CD4-positive, alpha-beta T cell treated with Interleukin-10 for 1 hour (primary cell): ENCODE results near the gene SALL4.

Experiments
- DNase-seq: peaks from one replicate; pipeline ENCODE4 v3.0.0-alpha.2; 2020

The SALL4 gene

GRCh38 chr20:51734876-51735720 is 67.2 kb downstream of the SALL4 start:
- no peak for DNase-seq

- DNase-seq = no peak
These were observed 69.3 kb downstream of the SALL4 start for GRCh38 chr20:51733070-51733469.
